IPS DF 6.9 (cell line): ENCODE data around the gene PLOD3.
"Not testable (repeated sequence)": the region's sequence is repeated elsewhere in the genome, so short reads cannot be mapped to it uniquely, and the experiment has no call there.

ENCODE experiments used
- DNase-seq: peaks from one replicate; pipeline ENCODE4 v3.0.0-alpha.2; 2013; ENCODE audit warnings: low read depth, low spot score
- H3K27ac ChIP-seq: one replicate; pipeline ENCODE4 v1.5.1; 2013; ENCODE audit warnings: low read length, control low read depth
- H3K27me3 ChIP-seq: 2 replicates; pipeline ENCODE4 v1.6.1; 2013; ENCODE audit warnings: mild to moderate bottlenecking, low read length; ENCODE audit not compliant: control insufficient read depth, insufficient read depth
- H3K36me3 ChIP-seq: 2 replicates; pipeline ENCODE4 v1.6.1; 2013; ENCODE audit warnings: low read length; ENCODE audit not compliant: control insufficient read depth, insufficient read depth
- H3K4me1 ChIP-seq: 2 replicates; pipeline ENCODE4 v1.6.1; 2013; ENCODE audit warnings: low read length; ENCODE audit not compliant: control insufficient read depth, insufficient read depth
- H3K4me3 ChIP-seq: 2 replicates; pipeline ENCODE4 v1.5.1; 2013; ENCODE audit warnings: mild to moderate bottlenecking, low read length
- H3K9me3 ChIP-seq: 2 replicates; pipeline ENCODE4 v1.6.1; 2013; ENCODE audit warnings: low read length, inconsistent platforms; ENCODE audit not compliant: control insufficient read depth, insufficient read depth
- WGBS: extraction: QIAGEN DNeasy Blood & Tissue Kit; methylation state at CpG from one replicate; pipeline ENCODE4 v1.1.7; 2013; ENCODE audit warnings: mixed read lengths, missing lambda C conversion rate; ENCODE audit not compliant: insufficient read length, insufficient coverage; 5-methylcytosine and 5-hydroxymethylcytosine counted together

Gene PLOD3, protein sequence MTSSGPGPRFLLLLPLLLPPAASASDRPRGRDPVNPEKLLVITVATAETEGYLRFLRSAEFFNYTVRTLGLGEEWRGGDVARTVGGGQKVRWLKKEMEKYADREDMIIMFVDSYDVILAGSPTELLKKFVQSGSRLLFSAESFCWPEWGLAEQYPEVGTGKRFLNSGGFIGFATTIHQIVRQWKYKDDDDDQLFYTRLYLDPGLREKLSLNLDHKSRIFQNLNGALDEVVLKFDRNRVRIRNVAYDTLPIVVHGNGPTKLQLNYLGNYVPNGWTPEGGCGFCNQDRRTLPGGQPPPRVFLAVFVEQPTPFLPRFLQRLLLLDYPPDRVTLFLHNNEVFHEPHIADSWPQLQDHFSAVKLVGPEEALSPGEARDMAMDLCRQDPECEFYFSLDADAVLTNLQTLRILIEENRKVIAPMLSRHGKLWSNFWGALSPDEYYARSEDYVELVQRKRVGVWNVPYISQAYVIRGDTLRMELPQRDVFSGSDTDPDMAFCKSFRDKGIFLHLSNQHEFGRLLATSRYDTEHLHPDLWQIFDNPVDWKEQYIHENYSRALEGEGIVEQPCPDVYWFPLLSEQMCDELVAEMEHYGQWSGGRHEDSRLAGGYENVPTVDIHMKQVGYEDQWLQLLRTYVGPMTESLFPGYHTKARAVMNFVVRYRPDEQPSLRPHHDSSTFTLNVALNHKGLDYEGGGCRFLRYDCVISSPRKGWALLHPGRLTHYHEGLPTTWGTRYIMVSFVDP

DNA sequence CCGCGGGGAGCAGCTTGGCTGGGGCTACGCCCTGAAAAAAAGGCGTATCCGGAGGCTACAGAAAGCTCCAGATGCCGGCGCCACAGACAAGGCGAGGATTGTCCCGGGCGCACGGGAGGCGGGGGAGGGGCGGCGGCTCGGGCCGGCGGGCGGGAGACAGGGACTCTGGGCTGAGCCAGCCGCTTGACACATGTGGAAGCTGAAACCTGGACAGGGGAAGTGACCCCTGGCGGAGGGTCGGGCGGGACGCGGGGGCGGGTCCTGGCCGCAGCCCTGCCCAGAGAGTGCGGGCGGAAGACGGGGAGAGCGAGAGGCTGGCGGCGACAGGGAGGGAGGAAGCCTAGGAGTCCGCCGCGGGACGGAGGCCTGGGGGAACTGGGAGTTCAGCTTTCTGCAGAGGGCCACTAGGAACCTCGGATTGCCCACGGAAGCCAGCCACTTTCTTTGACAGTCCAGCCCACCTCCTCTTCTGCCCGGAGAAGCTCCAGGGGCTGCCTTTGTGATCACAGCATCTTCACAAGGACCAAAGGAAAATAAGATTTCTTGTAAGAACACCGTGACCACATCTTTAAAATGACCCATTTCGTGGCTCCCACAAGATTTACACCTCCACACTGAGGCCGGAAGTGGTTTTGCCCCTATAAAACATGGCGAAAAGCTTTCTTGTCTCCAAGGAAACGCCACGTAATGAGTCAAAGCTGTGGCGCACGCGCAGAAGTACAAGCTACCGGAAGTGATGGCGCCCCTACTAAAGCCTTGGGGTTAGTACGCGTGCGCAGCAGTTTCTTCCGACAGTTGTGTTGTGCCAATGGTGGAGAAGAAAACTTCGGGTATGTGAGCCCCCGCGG, at the start of gene PLOD3, which contains the start of gene ZNHIT1:
TSS of gene PLOD3 (minus strand) at position 194 of the 848 bp plus-strand sequence. CDS start 307 bp downstream, outside the sequence.
TSS of gene ZNHIT1 (plus strand) at position 778 of the 848 bp plus-strand sequence. CDS start at position 809, 31 bp downstream.
- no peak within 1 kb of the TSS for H3K27ac ChIP-seq
- H3K9me3 ChIP-seq, result no peaks in the 10 kb centered on the region
- WGBS, result no CpG with 5 or more reads among the region's 57 CpGs
- H3K4me3 ChIP-seq, result peak within 1 kb of the TSS; percentile 81
- DNase-seq, result peak; percentile 97
- H3K4me1 ChIP-seq, result peaks cover 4% of the 10 kb centered on the region
- no peaks in the 10 kb centered on the region for H3K27me3 ChIP-seq
- H3K36me3 ChIP-seq, result no peaks in the 10 kb centered on the region

DNA sequence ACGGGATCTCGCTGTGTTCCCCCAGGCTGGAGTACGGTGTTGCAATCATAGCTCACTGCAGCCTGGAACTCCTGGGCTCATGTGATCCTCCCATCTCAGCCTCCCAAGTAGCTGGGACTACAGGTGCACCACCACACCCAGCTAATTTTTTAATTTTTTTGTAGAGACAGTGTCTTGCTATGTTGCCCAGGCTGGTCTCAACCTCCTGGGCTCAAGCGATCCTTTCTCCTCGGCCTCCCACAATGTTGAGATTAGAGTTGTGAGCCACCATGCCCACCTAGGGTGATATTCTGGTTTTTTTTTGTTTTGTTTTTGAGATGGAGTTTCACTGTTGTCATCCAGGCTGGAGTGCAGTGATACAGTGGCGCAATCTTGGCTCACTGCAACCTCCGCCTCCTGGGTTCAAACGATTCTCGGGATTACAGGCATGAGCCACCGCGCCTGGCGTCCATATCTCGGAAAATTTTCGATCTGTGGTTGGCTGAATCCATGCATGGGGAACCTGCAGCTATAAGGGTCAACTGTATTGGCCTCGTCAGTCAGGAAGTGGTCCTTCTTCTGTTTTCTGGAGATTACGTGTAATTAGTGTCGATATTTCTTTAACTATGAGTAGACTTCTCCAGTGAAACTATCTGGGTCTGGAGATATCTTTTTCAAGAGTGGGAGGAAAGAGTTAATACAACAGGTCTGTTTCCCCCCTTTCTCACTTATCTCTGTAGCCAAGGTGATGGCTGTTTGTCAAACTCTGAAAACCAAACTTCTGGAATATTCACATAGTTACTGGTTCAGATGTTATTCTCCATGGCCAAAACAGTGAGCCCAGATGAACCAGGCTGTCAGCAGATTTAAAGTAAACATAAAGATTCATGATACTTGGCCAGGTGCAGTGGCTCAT, 48.5 kb upstream of the PLOD3 start:
- no CpG with 5 or more reads among the region's 17 CpGs for WGBS
- no peak overlapping the region for H3K4me3 ChIP-seq
- no peak for DNase-seq

DNA sequence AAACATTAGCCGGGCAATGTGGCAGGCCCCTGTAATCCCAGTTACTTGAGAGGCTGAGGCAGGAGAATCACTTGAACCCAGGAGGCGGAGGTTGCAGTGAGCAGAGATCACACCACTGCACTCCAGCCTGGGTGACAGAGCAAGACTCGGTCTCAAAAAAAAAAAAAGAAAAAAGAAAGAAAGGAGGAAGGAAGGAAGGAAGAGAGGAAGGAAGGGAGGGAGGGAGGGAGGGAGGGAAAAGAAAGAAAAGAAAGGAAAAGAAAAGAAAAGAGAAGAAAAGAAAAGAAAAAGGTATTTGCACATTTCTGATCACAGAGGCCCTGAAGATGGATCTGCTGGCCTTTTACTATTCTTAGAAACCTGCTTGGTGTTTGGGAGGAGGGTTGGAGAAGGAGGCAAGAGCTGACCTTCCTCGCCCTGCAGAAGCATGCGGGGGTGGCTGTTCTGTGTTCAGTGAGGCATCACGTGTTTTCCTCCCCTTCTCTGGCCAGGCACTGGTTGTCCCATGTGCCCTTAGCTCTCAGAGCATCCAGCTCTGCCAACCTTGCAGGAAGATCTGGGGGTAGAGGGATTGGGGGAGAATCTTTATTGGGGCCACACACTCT, 46.8 kb upstream of the PLOD3 start:
- H3K36me3 ChIP-seq, DNase-seq, H3K4me1 ChIP-seq, H3K27ac ChIP-seq, H3K27me3 ChIP-seq, H3K4me3 ChIP-seq, H3K9me3 ChIP-seq: not testable (repeated sequence)
- no CpG with 5 or more reads among the region's 6 CpGs for WGBS

More for the DNA sequence above, 48.5 kb upstream of the PLOD3 start:
- Histone ChIP-seq H3K4me1 (no peaks in the 10 kb centered on the region), H3K27me3 (no peaks in the 10 kb centered on the region), H3K9me3 (no peaks in the 10 kb centered on the region), H3K36me3 (no peaks in the 10 kb centered on the region), H3K27ac (no peak overlapping the region)

DNA sequence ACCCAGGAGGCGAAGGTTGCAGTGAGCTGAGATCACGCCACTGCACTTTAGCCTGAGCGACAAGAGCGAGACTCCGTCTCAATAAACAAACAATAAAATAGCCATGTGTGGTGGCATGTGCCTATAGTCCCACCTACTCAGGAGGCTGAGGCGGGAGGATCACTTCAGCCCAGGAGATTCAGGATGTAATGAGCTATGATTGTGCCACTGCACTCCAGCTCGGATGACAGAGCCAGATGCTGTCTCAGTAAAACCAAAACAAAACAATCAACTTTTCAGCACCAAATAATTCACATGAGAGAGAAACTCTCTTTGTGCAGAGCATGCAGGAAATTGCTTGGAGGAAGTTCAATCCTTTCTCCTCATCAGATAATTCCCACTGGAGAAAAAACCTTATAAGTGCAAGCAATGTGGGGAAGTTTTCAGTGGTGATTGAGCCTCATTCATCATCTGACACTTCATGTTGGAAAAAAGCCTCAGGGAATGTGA, 40.9 kb upstream of the PLOD3 start:
- H3K36me3 ChIP-seq, result no peaks in the 10 kb centered on the region
- no peaks in the 10 kb centered on the region for H3K4me1 ChIP-seq
- no peak overlapping the region for H3K27ac ChIP-seq
- whole genome bisulfite sequencing, result no CpG with 5 or more reads among the region's 7 CpGs
- H3K9me3 ChIP-seq, result no peaks in the 10 kb centered on the region
- H3K27me3 ChIP-seq, result no peaks in the 10 kb centered on the region; the same call in 1 of the 2 replicates
- H3K4me3 ChIP-seq, result no peak overlapping the region
- DNase-seq, result no peak

DNA sequence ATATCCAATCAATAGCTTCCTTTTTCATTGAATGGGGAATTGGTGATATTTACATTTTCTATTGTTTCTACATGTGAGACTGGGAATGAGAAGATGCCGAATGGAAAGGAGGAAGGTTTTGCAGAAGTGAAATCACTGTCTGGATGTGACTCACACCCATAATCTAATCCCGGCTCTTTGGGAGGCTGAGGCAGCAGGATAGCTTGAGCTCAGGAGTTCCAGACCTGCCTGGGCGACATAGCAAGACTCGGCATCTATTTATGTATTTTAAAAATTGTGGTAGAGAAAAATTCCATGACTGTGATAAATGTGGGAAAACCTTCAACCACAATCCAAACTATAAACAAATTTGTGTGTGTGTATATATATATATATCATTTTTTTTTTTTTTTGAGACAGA, 38.4 kb upstream of the PLOD3 start:
- Histone ChIP-seq H3K27ac (no peak overlapping the region), H3K9me3 (no peaks in the 10 kb centered on the region)
- no CpG with 5 or more reads among the region's 4 CpGs for WGBS

DNA sequence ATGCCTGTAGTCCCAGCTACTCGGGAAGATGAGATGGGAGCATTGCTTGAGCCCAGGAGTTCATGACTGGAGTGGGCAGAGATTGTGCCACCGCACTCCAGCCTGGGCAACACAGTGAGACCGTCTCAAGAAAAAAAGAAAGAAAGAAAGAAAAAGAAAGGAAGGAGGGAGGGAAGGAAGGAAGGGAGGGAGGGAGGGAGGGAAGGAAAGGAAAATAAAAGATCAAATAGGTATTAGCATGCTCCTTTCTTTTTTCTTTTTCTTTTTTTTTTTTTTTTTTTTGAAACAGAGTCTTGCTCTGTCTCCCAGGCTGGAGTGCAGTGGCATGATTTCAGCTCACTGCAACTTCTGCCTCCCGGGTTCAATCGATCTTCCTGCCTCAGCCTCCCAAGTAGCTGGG, 35.8 kb upstream of the PLOD3 start:
- H3K27ac ChIP-seq, DNase-seq, H3K9me3 ChIP-seq, H3K4me1 ChIP-seq, H3K27me3 ChIP-seq, H3K4me3 ChIP-seq, H3K36me3 ChIP-seq: not testable (repeated sequence)
- whole genome bisulfite sequencing, result no CpG with 5 or more reads among the region's 5 CpGs

More for the DNA sequence above, 38.4 kb upstream of the PLOD3 start:
- DNase-seq, result no peak
- no peak overlapping the region for H3K4me3 ChIP-seq
- no peaks in the 10 kb centered on the region for H3K36me3 ChIP-seq
- H3K4me1 ChIP-seq, result peaks cover 2% of the 10 kb centered on the region; the same call in 1 of the 2 replicates
- H3K27me3 ChIP-seq, result no peaks in the 10 kb centered on the region; the same call in 1 of the 2 replicates

DNA sequence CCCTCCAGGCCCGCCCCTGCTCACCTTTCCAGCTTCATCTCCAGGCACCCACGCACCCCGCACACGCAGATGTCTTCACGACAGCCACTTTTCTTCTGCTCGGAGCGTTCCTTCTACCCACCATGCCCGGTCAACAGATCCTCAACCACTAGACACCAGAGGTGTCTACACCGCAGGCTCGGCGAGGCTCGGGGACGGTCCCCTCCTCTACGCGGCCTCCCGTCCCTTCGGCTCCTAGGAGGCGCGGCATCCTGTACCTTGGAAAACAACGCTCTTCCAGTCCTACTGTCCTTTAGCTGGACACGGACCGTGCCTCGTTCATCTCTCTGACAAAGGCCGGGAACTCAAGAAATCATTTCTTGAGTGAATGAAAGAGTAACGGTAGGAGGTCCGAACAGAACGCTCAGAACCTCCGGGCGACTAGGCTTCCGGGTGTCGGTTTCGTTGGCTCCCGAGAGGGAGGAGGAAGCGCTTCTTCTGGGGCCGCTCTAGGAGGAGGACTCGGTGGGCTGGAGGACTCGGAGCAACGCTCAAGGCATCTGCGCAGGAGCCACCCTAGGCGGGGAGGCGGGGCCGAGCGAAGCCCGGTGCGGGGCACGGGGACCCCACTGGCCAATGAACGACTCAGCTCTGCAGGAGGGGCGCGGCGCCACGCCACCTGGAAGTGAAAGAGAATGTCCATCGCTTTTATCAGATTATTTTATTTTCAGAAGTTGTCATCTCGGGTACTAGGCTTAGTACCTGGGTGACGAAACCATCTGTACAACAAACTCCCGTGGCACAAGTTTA, 34.7 kb upstream of the PLOD3 start:
- Histone ChIP-seq H3K4me1 (peaks cover 2% of the 10 kb centered on the region; the same call in 1 of the 2 replicates), H3K27me3 (no peaks in the 10 kb centered on the region; the same call in 1 of the 2 replicates), H3K36me3 (no peaks in the 10 kb centered on the region), H3K9me3 (no peaks in the 10 kb centered on the region), H3K4me3 (peak overlapping the region; percentile 98), H3K27ac (no peak overlapping the region)
- peak; percentile 94 for DNase-seq
- no CpG with 5 or more reads among the region's 55 CpGs for WGBS

DNA sequence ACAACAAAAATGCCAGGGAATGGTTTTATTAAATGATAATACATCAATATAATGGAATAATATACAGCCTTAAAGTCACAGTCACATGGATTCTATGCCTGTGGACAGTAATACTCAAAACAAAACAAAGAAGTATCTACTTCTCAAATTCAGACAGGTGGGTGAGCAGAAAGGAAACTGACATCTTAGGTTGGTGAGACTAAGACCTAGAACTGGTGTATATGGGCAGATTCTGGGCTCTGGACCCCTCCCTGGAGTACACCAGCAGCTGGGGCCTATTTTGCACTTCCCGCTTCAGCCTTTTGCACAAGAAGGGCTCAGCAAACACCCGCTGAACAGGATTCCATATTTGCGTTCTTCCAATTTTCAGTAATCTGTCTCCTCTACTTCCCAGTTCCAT, 32.9 kb upstream of the PLOD3 start:
- Histone ChIP-seq H3K9me3 (no peaks in the 10 kb centered on the region), H3K36me3 (no peaks in the 10 kb centered on the region), H3K27me3 (no peaks in the 10 kb centered on the region), H3K27ac (no peak overlapping the region), H3K4me3 (no peak overlapping the region), H3K4me1 (peaks cover 2% of the 10 kb centered on the region; the same call in 1 of the 2 replicates)
- no peak for DNase-seq
- no CpG with 5 or more reads among the region's 3 CpGs for WGBS
